ENCODE data around the gene TMEM255A.

The TMEM255A gene

DNA sequence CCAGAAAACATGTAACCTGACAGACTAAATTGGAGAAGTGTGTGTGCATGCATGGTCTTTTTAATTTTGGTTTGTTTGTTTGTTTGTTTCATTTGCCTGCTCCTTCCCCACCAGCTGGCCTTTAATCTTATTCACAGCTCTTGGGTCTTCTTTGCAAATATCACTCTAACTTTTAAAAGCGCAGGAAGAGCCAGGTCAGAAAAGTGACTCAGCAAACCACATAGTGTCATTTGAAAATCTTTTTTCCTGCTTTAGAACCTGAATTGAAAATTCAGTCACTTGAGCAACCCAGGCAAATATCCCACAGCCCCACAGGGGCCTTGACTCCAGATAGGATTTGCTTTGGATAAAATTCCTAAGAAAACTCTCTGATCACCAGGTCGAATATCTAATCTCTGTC is 4.6 kb downstream of the TMEM255A start:
- no peak for DNase-seq

DNA sequence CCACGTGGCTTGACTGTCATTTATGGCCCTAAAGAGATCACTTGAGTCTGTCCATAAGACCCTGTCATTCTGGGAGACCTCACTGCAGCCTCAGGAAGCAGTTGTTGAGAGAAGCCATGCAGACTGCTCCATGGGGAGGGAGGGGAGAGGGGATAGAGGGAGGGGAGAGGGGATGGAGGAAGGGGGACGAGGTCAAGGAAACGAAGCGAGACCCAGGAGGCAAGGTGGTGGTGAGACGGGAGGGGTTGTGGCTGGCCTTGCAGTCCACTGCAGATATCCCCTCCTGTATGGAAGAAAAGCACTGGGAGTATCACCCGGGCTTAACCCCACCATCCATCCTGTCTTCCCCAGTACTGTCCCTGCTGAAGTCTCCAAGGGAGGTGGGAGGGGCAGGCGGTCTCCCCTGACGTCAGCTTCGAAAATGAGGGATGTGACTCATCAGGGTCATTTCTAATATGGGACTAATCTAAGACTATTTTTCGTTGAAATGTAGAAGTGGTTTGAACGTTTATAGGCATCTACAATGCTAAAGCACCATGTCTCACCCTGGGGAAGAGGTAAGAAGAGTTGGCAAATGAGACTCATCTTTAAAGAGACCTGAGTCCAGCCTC is 5.6 kb downstream of the TMEM255A start:
- DNase-seq, result peak; percentile 7

DNA sequence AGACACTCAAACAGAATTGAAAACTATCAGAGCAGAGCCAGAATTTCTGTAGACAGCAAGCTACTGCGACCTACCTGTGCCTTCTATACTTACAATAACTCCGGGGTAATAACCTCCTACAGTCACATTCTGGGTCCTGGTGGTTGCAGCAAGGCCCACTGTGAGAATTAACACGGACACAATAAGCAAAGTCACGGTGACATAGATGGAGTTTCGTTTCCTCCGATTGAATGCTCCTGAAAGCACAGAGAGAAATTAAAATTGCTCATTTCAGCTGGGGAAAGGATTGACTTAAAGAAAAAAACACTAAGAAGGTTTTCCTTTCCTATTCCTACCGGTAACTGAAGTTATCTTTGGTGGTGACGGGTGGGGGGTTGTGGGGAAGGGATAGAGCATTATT is 7.0 kb downstream of the TMEM255A start:
- DNase-seq, result no peak

DNA sequence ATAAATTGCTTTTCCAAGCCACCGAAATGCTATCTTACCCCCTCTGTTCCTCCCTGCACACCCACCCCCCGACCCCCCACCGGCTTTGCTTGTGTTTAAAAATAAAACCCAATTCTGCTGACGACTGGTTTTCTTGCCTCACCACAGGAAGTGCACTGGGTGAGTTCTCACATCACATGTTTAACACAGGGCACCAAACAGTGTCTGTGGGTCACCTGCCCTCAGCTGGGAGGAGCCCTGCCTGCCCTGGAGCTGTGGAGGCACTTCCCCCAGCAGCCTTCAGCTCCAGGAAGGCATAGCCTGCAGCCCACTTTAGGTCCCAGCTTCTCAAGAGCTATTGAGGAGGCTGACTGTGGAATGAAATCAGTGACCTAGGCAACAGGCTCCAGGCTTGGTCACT is 8.8 kb downstream of the TMEM255A start:
- DNase-seq, result peak; percentile 63

DNA sequence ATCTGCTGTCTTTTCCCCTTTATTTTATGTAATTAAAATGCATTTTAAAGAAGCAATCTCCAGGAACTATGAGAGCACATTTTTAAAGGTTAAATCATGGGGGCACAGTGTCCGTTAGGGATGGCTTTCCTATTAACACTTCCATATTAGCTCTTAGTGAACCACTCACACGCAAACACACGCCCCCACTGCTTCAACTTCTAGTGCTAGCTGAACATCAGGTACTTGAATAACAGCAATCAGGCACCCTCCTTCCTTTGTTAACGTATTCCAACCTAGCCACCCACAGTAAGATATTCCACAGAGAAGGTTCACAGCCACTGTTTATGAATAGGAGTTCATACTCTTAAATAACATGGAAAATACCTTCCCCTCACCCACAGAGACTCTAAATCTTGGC is 9.3 kb downstream of the TMEM255A start:
- DNase-seq, result no peak

DNA sequence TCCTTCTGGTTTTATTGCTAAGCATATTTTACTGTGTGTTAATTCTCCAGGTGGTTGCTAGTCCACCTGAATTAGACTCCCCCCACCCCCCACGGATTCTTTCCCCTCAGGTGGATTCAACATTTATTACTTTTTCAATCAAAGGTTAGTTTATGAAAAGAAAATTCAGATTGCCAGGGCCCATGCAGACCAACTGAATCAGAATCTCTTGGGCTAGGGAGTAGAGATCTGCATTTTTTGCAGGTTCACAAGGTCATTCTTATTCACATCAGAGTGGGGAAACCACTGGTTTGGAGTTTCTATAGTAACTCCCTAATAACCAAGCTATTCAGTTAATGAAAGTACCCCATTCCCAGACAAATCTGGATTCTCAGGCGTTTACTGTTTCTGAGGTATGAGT is 9.8 kb downstream of the TMEM255A start:
- DNase-seq, result no peak

DNA sequence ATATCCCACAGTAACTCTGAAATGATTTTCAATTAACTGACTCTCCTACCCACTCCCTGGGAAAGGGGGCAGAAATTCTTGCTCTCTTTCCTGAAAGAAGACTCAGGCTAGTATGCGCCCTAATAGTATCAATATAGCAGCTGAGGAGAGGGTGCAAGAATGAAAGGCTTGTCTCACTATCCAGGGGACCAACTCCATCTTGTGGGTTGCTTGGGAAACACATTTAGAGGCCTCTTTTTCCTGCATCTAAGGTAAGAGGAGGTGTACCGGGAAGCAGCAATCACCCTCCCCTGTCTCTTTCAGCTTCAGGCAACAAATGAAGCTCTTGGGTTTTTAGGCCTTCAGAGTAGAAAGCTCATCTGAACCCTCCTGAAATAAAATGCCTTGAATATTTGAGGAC is 11.3 kb downstream of the TMEM255A start:
- DNase-seq, result no peak

DNA sequence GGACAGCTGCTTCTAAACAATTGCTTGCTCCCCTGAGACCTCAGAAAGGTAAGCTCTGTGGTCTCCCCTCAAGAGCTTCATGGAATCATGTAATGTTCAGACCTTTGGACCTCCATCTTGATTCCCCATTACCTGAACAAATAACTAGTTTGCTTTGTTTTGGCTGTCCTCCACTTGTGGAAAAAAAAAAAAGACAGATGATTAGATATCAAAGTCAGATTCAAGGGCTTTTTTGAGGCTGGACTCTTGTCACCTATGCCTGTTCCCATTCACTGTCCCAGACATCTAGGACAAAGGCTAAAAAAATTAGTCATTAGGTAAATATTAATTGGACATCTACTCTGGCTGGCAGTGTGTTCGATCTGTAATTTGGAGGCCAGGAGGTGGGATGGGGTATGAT is 13.3 kb downstream of the TMEM255A start:
- no peak for DNase-seq

DNA sequence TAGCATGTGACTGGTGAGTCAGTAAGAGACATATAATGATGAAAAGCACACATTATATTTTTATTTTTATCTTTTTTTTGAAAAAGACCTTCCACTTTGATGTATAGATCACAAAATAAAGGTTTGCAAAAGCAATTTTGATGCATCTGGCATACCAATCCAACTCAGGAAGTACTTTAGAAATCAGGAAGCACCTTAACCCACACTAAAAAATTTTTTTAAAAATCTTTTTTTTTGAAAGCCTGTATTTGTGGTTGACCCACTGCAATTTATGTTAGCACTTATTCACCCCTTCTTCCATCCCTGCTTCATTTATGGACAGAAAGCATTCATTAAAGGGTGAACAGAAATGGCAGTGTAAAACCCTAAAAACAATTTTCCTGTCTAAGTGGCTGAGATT is 16.6 kb downstream of the TMEM255A start:
- no peak for DNase-seq

DNA sequence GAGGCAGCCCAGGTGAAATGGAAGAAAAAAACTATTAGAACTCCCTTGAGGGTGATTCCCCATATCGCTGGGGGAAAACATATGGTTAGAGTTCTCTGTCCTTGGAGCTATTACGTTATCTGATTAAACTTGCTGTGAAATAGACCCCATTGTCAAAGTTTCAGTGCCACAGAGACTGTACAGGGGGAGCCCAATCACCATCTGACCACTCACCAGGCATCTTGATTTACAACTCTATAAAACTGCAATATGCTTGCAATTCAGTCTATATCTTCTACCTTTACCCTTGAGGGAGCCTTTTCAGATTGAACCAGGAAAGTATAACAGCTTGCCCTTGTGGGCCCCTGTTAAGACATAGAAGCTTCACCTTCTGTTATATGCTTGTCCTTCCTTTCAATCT is 18.2 kb downstream of the TMEM255A start:
- DNase-seq, result no peak

DNA sequence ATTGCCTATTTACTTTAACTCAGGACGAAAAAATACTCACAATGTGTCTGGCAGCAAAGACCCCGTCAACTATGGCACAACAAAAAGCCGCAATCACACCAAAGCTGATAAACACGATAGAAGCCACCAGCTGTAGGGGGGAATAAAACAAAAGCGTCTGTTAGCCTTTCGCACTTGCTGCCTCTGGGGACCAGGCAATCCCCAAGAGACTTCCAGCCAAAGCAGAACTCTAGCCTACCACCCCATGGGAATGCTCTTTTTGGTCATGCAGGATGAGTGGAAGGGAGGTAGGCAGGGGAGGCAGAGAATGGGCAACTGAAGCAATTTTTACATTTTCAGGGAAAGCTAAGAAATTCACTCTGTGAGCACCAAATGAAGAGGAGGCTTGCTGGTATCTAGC is 20.1 kb downstream of the TMEM255A start:
- DNase-seq, result no peak

DNA sequence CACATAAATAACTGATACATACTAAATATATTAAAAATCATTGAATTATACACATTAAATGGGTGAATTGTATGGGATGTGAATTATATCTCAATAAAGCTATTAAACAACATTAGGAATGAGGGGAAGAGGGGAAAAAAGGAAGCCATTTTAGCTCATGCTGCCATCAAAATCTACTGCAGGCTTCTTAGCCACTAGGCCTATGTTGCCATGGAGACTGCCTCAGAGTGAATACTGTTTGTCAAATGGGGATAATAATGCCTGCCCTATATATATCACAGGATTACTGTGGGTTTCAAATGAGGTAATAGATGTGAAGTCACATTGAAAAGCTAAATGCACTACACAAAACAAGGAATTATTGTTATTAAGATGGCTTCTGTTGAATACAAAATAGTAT is 21.2 kb downstream of the TMEM255A start:
- DNase-seq, result no peak

DNA sequence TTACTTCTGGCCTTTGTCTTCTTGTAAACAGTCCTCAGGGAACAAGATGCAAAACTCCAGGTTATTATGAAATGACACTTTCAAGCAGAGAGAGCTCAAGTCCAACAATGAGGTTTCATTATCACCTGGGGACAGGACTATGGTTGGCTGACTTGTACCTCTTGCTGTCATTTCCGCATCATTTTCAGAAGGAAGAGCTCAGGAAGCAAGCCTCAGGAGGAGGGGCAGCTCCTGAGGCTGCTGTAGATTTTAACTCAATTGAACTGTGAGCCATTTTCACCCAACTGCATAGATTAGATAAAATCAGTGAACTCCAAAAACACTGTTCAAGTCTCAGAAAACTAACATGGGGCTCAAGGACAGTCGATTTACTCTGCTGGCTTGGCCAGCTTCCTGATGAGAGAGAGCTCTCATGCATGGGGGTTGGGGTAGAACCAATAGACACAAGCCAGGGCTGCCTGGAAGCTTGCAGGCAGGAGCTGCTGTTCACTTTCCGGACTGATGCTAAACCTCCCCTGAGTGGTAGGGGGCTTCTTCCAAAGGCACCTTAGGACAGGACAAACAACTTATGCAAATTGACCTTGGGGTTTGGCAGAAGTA is 23.6 kb downstream of the TMEM255A start:
- DNase-seq, result no peak

DNA sequence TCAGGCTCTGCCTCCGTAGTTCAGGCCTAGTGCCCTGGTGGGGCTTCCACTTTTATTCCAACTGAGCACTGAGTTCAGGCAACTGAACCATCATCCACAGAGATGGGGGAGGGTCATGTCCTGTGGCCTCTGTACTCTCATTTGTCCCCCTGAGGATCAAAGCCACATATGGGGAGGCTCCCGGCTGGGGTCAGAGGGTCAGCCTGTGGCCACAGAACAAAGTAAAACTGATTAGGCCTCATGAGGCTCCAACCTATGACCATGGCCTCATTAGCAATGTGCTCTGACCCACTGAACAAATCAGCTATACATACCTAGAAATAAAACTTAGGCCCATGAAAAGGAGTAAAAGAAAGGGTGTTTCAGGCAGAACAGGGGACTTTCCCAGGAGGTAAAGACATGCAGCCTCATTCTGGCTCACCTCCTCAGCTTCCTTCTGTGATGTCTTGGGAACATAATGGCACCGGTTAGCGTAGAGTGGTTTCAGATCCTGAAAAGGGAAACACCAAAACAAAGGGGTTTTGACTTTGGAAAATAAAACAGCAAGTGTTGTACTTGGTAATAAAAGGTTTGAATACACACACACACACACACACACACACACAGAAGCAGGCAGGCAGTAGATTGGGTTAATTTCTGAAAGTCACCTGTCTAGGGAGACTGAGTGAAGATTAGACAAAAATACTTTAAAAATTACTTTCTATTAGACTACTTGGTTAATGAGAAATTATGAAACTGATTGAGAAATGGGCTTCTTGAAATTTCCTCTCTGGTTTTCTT is 24.3 kb downstream of the TMEM255A start:
- no peak for DNase-seq

DNA sequence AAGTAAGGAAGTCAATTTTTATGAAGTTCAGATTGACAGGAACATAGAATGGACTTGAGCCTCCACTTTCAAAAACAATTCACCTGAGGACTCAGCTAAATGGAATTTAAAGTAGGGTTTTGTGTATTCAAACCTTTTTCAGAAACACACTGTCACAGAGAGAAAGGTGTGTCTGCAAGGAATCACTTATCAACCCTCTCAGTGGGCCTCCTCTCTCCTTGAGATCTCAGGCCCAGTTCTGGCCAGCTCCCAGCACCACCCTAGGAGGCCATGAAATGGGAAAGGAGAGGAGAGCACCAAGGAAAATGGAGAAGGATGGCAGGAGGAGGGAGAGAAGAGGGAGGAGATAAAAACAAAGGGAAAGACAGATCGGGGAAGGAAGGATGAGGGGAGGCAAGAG is 28.6 kb downstream of the TMEM255A start:
- DNase-seq, result no peak

DNA sequence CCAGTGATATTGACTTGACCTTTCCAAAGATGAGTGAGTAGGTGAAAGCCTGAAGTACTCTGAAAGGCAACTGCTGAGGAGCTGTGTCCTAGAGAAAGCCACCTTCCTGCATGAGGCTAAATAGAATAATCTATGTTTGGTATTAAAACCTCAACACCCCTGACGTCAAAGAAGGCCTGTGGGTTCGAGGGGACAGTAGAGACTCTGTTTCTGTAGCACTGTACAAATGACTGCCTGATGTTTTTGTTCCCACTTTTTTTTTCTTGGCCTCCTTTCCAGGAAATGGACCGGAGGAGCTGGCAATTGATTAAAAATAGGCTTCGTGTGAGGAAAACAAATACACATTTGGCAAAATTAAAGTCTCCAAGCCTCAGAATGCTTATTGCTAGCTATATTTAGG is 29.5 kb downstream of the TMEM255A start:
- DNase-seq, result no peak

DNA sequence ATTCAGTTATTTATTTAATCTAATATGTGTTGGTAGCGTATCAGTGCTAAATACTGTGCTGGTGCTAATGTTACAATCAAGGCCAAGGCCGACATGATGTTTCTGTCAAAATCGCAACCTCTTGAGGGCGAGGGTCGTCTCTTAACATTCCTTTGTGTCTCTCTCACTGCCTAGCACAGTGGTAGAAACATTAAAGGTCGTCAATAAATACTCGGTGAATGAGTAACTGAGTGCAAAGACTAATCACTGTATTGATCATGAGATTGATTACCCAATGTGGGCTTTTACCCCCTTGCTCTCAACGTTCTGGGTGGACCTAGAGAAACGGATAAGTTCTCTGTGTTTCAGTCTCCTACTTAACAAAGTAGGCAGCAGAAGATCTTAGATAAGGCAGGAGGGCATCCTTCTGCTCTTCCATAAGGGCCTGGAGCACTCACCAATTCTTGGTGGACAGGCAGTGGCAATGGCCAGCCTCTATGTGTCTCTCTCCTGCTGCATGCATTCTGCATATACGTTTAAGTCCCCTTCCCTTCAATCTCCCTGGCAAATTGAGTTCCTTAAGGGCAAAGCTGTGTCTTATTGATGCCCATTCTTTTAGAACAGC is 30.1 kb downstream of the TMEM255A start:
- no peak for DNase-seq

DNA sequence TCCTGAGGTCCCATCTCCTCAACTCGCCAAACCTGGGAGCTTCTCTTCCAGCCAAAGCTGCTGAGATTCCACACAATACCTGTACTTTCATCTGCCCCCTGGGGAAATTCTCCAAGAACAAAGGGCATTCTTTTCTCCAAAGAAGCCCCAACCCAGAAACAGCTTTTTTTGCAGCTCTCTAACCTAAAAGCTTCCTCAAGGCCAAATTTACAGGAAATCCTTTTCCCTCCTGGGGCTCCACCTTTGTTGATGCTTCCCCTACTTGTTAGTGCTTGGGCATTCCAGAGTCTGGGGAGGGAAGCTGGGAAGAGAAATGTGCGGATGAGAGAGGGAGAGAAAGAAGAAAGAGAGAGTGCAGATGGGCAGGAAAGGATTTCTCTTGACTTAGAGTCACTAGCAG is 36.3 kb downstream of the TMEM255A start:
- no peak for DNase-seq

DNA sequence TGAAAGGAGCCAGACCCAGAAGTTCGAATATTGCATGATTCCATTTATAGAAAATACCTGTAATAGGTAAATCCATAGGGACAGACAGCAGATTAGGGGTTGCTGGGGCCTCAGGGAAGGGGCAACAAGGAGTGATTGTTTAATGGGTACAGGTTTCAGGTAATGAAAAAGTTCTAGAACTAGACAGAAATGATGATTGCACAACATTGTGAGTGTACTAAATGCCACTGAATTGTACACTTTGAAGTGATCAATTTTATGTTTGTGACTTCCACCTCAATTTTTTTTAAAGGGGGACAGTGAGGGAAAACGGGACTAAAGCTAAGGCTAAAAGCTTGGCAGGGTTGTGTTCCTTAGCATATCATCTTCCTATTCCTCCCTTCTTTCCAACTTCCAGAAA is 37.1 kb downstream of the TMEM255A start:
- no peak for DNase-seq

DNA sequence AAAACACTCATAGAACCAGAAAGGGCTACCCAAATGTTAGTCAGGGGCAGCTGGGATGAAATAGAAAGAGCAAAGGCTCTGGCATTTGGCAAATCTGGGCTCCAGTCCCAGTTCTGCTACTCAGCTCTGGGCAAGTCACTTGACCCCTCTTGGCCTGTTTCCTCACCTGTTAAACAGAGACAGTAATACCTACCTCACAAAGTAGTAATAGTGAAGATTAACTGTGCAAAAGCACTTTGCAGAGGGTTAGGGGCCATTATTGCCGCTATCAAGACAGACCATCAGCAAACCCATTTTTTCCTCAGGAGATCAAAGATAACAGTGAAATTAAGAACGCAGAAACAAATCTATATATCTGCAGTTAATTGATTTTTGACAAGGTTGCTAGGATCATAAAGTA is 40.0 kb downstream of the TMEM255A start:
- DNase-seq, result no peak

DNA sequence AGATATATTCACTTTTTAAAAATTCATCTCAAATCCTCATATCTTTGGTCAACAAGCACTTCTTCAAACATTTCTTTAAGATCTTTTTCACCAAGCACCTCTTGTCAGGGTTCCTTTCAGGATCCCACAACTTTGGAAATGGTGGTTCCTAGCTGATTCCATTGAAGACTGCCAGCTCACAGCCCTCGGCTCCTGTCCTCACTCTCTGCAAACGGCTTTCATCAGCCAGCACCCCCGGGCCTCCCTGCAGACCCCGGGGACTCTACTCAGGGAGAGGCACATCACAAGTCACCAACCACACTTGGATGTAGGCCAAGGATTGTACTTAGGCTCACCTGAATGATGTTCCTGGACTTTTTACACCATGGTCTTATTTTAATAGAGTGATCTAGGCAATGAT is 40.7 kb downstream of the TMEM255A start:
- DNase-seq, result no peak

DNA sequence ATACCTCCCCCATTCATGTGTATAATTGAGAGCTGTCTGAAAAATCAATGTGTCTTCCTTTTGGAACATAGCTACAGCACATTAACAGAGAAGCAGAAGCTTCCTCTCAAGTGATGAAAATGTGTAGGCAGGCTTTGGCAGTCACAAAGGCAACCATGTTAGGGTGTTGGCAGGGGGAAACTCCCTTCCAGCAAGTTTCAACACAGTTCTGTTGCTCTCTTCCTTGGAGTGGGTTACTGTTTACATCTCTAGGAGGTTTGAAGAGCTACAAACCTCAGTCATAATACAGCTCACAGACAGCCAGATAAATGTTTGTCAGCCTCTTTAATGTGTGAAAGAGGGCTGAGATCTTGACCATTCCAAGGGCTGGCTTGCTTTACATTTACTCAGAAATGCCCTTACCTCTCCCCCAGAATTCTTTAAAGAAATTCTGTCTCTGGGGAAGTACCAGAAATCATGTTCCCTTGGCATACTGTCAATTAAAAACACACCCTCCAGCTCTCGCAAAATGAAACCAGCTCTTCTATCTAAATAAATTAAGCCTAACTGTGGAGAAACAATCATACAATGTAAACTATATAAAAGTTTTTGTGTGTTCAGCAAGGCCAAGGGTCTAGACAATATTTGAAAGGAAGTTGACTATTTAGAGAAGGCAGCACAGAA is 41.8 kb downstream of the TMEM255A start:
- DNase-seq, result peak; percentile 4

DNA sequence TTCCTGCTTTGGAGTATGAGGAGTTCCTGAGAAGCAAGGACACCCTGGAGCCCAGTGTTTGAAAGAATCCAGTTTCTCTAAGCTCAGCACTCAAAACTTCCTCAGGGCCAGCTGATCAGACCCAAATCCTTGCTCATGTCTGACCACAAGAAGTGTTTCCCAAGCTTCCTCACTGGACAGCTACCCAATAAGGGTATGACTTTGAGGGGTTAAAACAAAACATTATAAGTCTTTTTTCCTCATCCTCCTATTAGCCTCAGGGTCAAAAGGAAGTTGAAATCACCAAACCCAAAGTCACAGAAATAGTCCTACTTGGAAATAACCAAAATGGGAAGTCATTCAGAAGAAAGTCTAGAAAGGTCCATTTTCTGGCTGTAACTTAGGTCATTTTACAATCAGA is 46.9 kb downstream of the TMEM255A start:
- no peak for DNase-seq
